ENCODE measurements around the gene BACE2.
"Not testable (repeated sequence)": the region's sequence is repeated elsewhere in the genome, so short reads cannot be mapped to it uniquely, and the experiment has no call there.

BACE2 gene

DNA sequence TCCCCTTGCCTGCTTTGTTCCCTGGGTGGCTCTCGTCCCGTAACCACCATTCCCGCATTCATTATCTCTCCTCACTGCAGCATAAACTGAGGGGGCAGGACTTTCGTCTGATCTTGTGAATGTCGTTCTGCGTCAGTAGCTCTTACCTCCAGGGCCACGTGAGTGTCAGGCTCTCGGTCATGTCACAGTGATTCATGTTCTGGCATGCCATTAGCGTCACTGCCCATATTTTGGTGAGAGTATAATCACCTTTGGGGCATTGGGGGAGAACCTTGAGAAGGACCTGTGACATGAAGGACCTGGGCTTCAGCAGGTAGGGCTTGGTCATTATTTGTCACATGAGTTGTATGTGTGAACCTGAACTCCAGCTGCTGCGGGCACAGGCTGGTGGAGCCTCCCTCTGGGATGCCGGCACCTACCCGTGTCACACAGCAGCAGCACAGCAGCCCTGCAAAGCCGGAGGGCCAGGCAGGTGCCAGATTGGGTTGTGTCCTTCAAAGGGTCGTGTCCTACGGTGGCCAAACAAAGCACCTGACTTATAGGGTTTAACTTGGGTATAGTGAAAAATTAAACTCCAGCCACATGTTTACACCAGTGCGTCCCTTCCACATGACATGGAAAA is 68.5 kb downstream of the BACE2 start:
- no peak for ATAC-seq
- TF ChIP-seq ISL1 (CRISPR knock-in tag; IDR thresholded peaks at IDR 0.05) (no peak), OSR1 (CRISPR knock-in tag; IDR thresholded peaks at IDR 0.05) (no peak), CREB5 (CRISPR knock-in tag; IDR thresholded peaks at IDR 0.05; ENCODE audit: low read depth) (no peak), ARNTL (CRISPR knock-in tag; IDR thresholded peaks at IDR 0.05; ENCODE audit: borderline replicate concordance, low read depth) (no peak), GLIS3 (CRISPR knock-in tag; IDR thresholded peaks at IDR 0.05) (no peak), TCF4 (CRISPR knock-in tag; IDR thresholded peaks at IDR 0.05; ENCODE audit: borderline replicate concordance) (no peak), CSDC2 (CRISPR knock-in tag; IDR thresholded peaks at IDR 0.05) (no peak), ZFP3 (CRISPR knock-in tag; IDR thresholded peaks at IDR 0.05) (no peak), ZFP30 (CRISPR knock-in tag; IDR thresholded peaks at IDR 0.05) (no peak)
- TF ChIP-seq, protein P1, sequence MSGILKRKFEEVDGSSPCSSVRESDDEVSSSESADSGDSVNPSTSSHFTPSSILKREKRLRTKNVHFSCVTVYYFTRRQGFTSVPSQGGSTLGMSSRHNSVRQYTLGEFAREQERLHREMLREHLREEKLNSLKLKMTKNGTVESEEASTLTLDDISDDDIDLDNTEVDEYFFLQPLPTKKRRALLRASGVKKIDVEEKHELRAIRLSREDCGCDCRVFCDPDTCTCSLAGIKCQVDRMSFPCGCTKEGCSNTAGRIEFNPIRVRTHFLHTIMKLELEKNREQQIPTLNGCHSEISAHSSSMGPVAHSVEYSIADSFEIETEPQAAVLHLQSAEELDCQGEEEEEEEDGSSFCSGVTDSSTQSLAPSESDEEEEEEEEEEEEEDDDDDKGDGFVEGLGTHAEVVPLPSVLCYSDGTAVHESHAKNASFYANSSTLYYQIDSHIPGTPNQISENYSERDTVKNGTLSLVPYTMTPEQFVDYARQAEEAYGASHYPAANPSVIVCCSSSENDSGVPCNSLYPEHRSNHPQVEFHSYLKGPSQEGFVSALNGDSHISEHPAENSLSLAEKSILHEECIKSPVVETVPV (CRISPR knock-in tag; IDR thresholded peaks at IDR 0.05): no peak

DNA sequence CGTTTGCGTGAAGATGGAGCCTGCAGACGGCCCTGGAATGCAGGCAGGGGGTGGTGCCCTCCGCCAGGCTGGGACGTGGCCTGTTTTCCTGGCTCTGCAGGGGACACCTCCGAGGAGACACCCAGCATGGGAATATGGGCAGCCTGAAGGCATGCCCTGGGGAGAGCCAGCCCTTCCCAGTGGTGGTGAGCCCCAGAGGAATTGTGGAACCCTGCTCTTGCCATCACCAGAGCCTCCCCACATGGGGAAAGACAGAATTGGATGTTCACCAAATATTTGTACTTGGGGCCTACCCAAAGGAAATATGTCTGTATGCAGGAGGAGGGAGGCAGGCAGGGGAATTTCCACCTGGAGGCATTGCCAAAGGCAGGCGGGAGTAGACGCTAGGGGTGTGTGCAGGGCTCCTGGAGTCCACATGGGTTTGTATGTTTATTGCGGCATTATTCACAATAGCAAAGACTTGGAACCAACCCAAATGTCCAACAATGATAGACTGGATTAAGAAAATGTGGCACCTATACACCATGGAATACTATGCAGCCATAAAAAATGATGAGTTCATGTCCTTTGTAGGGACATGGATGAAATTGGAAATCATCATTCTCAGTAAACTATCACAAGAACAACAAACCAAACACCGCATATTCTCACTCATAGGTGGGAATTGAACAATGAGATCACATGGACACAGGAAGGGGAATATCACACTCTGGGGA is 70.3 kb downstream of the BACE2 start:
- not testable (repeated sequence) for ATAC-seq

DNA sequence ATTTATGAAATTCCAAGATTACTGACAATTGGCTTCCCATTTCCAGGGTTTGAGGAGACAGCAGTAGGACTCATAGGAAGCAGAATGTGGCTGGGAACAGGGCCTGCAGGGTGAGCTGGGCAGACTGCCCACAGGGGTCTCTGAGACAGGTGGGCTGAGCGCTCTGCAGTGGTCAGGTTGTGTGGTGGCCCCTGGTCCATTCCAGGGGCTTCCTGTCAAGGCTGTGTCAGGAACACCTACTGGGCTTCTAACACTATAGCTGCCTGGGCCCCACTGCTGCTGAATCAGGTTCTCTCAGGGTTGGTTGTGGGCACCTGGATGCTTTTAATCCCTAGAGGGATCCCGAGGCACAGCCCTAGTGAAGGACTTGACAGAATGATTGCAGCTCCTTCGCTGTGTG is 72.1 kb downstream of the BACE2 start:
- no peak for ATAC-seq
- TF ChIP-seq GLIS3 (CRISPR knock-in tag; IDR thresholded peaks at IDR 0.05) (no peak), ESRRG (CRISPR knock-in tag; IDR thresholded peaks at IDR 0.05) (no peak), ZNF8 (CRISPR knock-in tag; IDR thresholded peaks at IDR 0.05) (no peak), TSHZ2 (CRISPR knock-in tag; IDR thresholded peaks at IDR 0.05) (no peak), ZNF70 (CRISPR knock-in tag; IDR thresholded peaks at IDR 0.05) (no peak), POU6F1 (CRISPR knock-in tag; IDR thresholded peaks at IDR 0.05; ENCODE audit: borderline replicate concordance, low read depth) (no peak), SNAI2 (CRISPR knock-in tag; IDR thresholded peaks at IDR 0.05) (no peak), ZFP3 (CRISPR knock-in tag; IDR thresholded peaks at IDR 0.05) (no peak), ARNTL (CRISPR knock-in tag; IDR thresholded peaks at IDR 0.05; ENCODE audit: borderline replicate concordance, low read depth) (no peak), TOX (CRISPR knock-in tag; IDR thresholded peaks at IDR 0.05; ENCODE audit: borderline replicate concordance) (no peak), ZC3H10 (CRISPR knock-in tag; IDR thresholded peaks at IDR 0.05) (no peak), CREB5 (CRISPR knock-in tag; IDR thresholded peaks at IDR 0.05; ENCODE audit: low read depth) (no peak), CSDC2 (CRISPR knock-in tag; IDR thresholded peaks at IDR 0.05) (no peak), RARB (CRISPR knock-in tag; IDR thresholded peaks at IDR 0.05) (no peak), ZFP30 (CRISPR knock-in tag; IDR thresholded peaks at IDR 0.05) (no peak), PATZ1 (CRISPR knock-in tag; IDR thresholded peaks at IDR 0.05; ENCODE audit: borderline replicate concordance) (no peak), OSR1 (CRISPR knock-in tag; IDR thresholded peaks at IDR 0.05) (no peak), ZNF565 (CRISPR knock-in tag; conservative IDR thresholded peaks at IDR 0.05; ENCODE audit: low read depth) (no peak)
- TF ChIP-seq, protein P1 (CRISPR knock-in tag; IDR thresholded peaks at IDR 0.05): no peak

Data from SK-N-SH treated with all-trans-retinoic acid at 6 μM for 48 hours (cell line).